Colonic mucosa (tissue), 4 donors: ENCODE measurements around the gene DNAJC18. TPM values are rescaled to one million over a fixed set of nuclear protein-coding genes. Genes with fewer than 3 reads are reported as not detected.

ENCODE experiments used
- DNase-seq: peaks from one replicate; pipeline ENCODE4 v3.0.0-alpha.2; 2020
- H3K27ac ChIP-seq: fragments of 200-600 bp; one replicate; pipeline ENCODE4 v1.8.0; 2021
- H3K27me3 ChIP-seq: fragments of 200-600 bp; one replicate; pipeline ENCODE4 v1.8.0; 2021
- H3K36me3 ChIP-seq: fragments of 200-600 bp; one replicate; pipeline ENCODE4 v1.8.0; 2021
- H3K4me1 ChIP-seq: fragments of 200-600 bp; one replicate; pipeline ENCODE4 v1.8.0; 2021; ENCODE audit warnings: mild to moderate bottlenecking
- H3K4me3 ChIP-seq: fragments of 200-600 bp; one replicate; pipeline ENCODE4 v1.8.0; 2021
- H3K9ac ChIP-seq, 2 donors: one replicate each; pipeline ENCODE4 v1.7.0; 2013; ENCODE audit warnings: control low read depth in 2 of 2, low read depth in 2 of 2, low read length in 2 of 2
- H3K9me3 ChIP-seq: fragments of 200-600 bp; one replicate; pipeline ENCODE4 v1.8.0; 2021
- intact Hi-C: fragments of 100-400 bp; cut with DNase I; formaldehyde crosslinking; loops from one replicate; pipeline ENCODE4 v1.14.1; 2022
- total RNA-seq, 2 donors: library from RNA; stranded (reverse); fragmentation: NEBNext Ultra II Directional in 1 of 2; extraction: Animal tissue kit (Norgen Biotek cat#: 25700) in 1 of 2; gene quantifications; one replicate each; pipeline ENCODE4 v1.2.1, GENCODE V29; 2021
- TF ChIP-seq, protein P1 (sequence below): fragments of 200-600 bp; IDR thresholded peaks from one replicate; pipeline ENCODE4 v1.8.0; 2022; ENCODE audit warnings: antibody characterized with exemption, mild to moderate bottlenecking
- donor health status: healthy.
- donor health status: DM: no; HTN: no; CAD: no.
- donor health status: DM: no; HTN: no; CAD: no.

Gene DNAJC18
- total RNA-seq, 2 donors from 2014 or later = 3.6 to 5.7 TPM

DNA sequence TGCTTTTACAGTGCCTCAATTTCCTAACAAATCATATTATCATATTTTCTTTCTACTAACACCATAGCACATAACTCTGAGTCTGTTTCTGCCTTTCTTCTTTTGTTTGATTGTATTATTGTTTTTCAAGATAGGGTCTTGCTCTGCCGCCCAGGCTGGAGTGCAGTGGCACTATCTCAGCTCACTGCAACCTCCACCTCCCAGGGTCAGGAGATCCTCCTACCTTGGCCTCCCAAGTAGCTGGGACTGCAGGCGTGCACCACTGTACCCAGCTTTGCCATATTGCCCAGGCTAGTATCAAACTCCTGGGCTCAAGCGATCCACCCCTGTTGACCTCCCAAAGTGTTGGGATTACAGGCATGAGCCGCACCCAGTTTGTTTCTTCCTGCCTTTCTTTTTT lies 78.9 kb downstream of the DNAJC18 start:
- Histone ChIP-seq H3K9ac (no peak overlapping the region), H3K27me3 (no peaks in the 10 kb centered on the region), H3K4me1 (no peaks in the 10 kb centered on the region), H3K27ac (no peak overlapping the region), H3K36me3 (peaks cover 7% of the 10 kb centered on the region), H3K9me3 (no peaks in the 10 kb centered on the region), H3K4me3 (no peak overlapping the region)
- DNase-seq = no peak
- TF ChIP-seq, protein P1, sequence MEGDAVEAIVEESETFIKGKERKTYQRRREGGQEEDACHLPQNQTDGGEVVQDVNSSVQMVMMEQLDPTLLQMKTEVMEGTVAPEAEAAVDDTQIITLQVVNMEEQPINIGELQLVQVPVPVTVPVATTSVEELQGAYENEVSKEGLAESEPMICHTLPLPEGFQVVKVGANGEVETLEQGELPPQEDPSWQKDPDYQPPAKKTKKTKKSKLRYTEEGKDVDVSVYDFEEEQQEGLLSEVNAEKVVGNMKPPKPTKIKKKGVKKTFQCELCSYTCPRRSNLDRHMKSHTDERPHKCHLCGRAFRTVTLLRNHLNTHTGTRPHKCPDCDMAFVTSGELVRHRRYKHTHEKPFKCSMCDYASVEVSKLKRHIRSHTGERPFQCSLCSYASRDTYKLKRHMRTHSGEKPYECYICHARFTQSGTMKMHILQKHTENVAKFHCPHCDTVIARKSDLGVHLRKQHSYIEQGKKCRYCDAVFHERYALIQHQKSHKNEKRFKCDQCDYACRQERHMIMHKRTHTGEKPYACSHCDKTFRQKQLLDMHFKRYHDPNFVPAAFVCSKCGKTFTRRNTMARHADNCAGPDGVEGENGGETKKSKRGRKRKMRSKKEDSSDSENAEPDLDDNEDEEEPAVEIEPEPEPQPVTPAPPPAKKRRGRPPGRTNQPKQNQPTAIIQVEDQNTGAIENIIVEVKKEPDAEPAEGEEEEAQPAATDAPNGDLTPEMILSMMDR = no peak
- intact Hi-C loops = no loop called here

Other genes with a start within 250 kb of the DNAJC18 start
- gene SIL1, start 241.2 kb downstream of the DNAJC18 start, total RNA-seq = 10 to 100 TPM; 31.6 to 64.4 TPM
- 100 to 1,000 TPM; 105 to 128 TPM for gene MATR3, start 145.8 kb downstream of the DNAJC18 start, total RNA-seq
- 10 to 100 TPM; 39.4 to 49.7 TPM for gene PAIP2, start 97.7 kb downstream of the DNAJC18 start, total RNA-seq
- gene SLC23A1, start 56.2 kb downstream of the DNAJC18 start, total RNA-seq = 1 to 10 TPM; 5.0 to 7.0 TPM
- gene MZB1, start 49.6 kb downstream of the DNAJC18 start, total RNA-seq = 10 to 100 TPM; 10.6 to 13.2 TPM
- gene PROB1, start 44.4 kb downstream of the DNAJC18 start, total RNA-seq = under 1 TPM; 0.48 to 0.96 TPM
- 1 to 10 TPM; 2.9 to 3.9 TPM for gene SPATA24, start 35.4 kb downstream of the DNAJC18 start, total RNA-seq
- 1 to 10 TPM; 2.2 to 7.4 TPM for gene ECSCR, start 23.2 kb upstream of the DNAJC18 start, total RNA-seq
- 1 to 10 TPM; 3.4 to 5.9 TPM for gene SMIM33, start 31.5 kb upstream of the DNAJC18 start, total RNA-seq
- 10 to 100 TPM; 49.0 to 49.2 TPM for gene STING1, start 43.2 kb upstream of the DNAJC18 start, total RNA-seq
- 100 to 1,000 TPM; 146 to 155 TPM for gene UBE2D2, start 121.8 kb upstream of the DNAJC18 start, total RNA-seq
- gene CXXC5, start 208.8 kb upstream of the DNAJC18 start, total RNA-seq = 10 to 100 TPM; 32.3 to 40.4 TPM